ENCODE data around the gene SORD. TPM values are rescaled to one million over a fixed set of nuclear protein-coding genes. Genes with fewer than 3 reads are reported as not detected.
"Not testable (repeated sequence)": the region's sequence is repeated elsewhere in the genome, so short reads cannot be mapped to it uniquely, and the experiment has no call there.

The SORD gene
- total RNA-seq, 2 donors from 2014 or later: 197 to 593 TPM

GRCh38 chr15:44988184-44988869 is 34.7 kb upstream of the SORD start:
- H3K27me3 ChIP-seq (replicated peaks; ENCODE audit: insufficient read depth); H3K9me3 ChIP-seq; H3K4me1 ChIP-seq (replicated peaks); intact Hi-C loops (cut with DNase I); H3K36me3 ChIP-seq; H3K4me3 ChIP-seq; DNase-seq (ENCODE audit: low spot score): not testable (repeated sequence)
- WGBS: 62% methylated on average over 3 of the region's 3 CpGs
- H3K27ac ChIP-seq: peak overlapping the region; percentile 57 to 69
- peak; percentile 30 for TF ChIP-seq POLR2AphosphoS5 (IDR thresholded peaks at IDR 0.05)

GRCh38 chr15:44988870-44989219 is 34.1 kb upstream of the SORD start:
- H3K4me3 ChIP-seq; H3K27me3 ChIP-seq (replicated peaks; ENCODE audit: insufficient read depth); DNase-seq (ENCODE audit: low spot score); H3K36me3 ChIP-seq; H3K4me1 ChIP-seq (replicated peaks); H3K9me3 ChIP-seq; intact Hi-C loops (cut with DNase I): not testable (repeated sequence)
- WGBS: 93% methylated on average over 5 of the region's 5 CpGs
- peak overlapping the region; percentile 57 to 69 for H3K27ac ChIP-seq

- H3K36me3 ChIP-seq; DNase-seq (ENCODE audit: low spot score); H3K27ac ChIP-seq; H3K9me3 ChIP-seq; H3K27me3 ChIP-seq (replicated peaks; ENCODE audit: insufficient read depth); intact Hi-C loops (cut with DNase I); H3K4me3 ChIP-seq; H3K4me1 ChIP-seq (replicated peaks): not testable (repeated sequence)
- 68% methylated on average over 3 of the region's 3 CpGs for WGBS
Observed at GRCh38 chr15:44997632-44998031, 25.4 kb upstream of the SORD start.

GRCh38 chr15:44999105-44999504 is 23.9 kb upstream of the SORD start:
- Histone ChIP-seq H3K4me3 (no peak overlapping the region), H3K36me3 (no peaks in the 10 kb centered on the region), H3K27ac (no peak overlapping the region), H3K27me3 (replicated peaks; ENCODE audit: insufficient read depth) (no peaks in the 10 kb centered on the region), H3K9me3 (no peaks in the 10 kb centered on the region), H3K4me1 (replicated peaks) (no peaks in the 10 kb centered on the region)
- 80% methylated on average over 2 of the region's 2 CpGs for WGBS
- DNase-seq (ENCODE audit: low spot score): no peak
- intact Hi-C loops (cut with DNase I): no loop called here
- no peak for TF ChIP-seq POLR2A (IDR thresholded peaks at IDR 0.05)
- no peak for TF ChIP-seq CTCF (IDR thresholded peaks at IDR 0.05)
- no peak for TF ChIP-seq POLR2AphosphoS5 (IDR thresholded peaks at IDR 0.05)

- H3K4me3 ChIP-seq; H3K4me1 ChIP-seq (replicated peaks); H3K36me3 ChIP-seq; H3K9me3 ChIP-seq; H3K27me3 ChIP-seq (replicated peaks; ENCODE audit: insufficient read depth); intact Hi-C loops (cut with DNase I); DNase-seq (ENCODE audit: low spot score); H3K27ac ChIP-seq: not testable (repeated sequence)
- WGBS: 52% methylated on average over 1 of the region's 1 CpG
Observed at GRCh38 chr15:45001180-45001579, 21.8 kb upstream of the SORD start.

- H3K9me3 ChIP-seq; H3K4me1 ChIP-seq (replicated peaks); H3K36me3 ChIP-seq; intact Hi-C loops (cut with DNase I); H3K27me3 ChIP-seq (replicated peaks; ENCODE audit: insufficient read depth); DNase-seq (ENCODE audit: low spot score); H3K27ac ChIP-seq; H3K4me3 ChIP-seq: not testable (repeated sequence)
- WGBS: 72% methylated on average over 2 of the region's 2 CpGs
Observed at GRCh38 chr15:45003731-45004410, 19.1 kb upstream of the SORD start.

GRCh38 chr15:45004590-45005175 is 18.3 kb upstream of the SORD start:
- intact Hi-C loops (cut with DNase I); DNase-seq (ENCODE audit: low spot score); H3K27me3 ChIP-seq (replicated peaks; ENCODE audit: insufficient read depth); H3K9me3 ChIP-seq; H3K36me3 ChIP-seq; H3K4me3 ChIP-seq; H3K4me1 ChIP-seq (replicated peaks); H3K27ac ChIP-seq: not testable (repeated sequence)
- 67% methylated on average over 5 of the region's 5 CpGs for WGBS

GRCh38 chr15:45009046-45009445 is 13.9 kb upstream of the SORD start:
- no peaks in the 10 kb centered on the region for H3K36me3 ChIP-seq
- no peak overlapping the region for H3K4me3 ChIP-seq
- intact Hi-C loops (cut with DNase I): no loop called here
- no peaks in the 10 kb centered on the region for H3K4me1 ChIP-seq (replicated peaks)
- 56% methylated on average over 2 of the region's 2 CpGs for WGBS
- DNase-seq (ENCODE audit: low spot score): no peak
- H3K9me3 ChIP-seq: no peaks in the 10 kb centered on the region
- no peak overlapping the region for H3K27ac ChIP-seq
- TF ChIP-seq CTCF (IDR thresholded peaks at IDR 0.05): no peak
- TF ChIP-seq POLR2AphosphoS5 (IDR thresholded peaks at IDR 0.05): no peak
- TF ChIP-seq POLR2A (IDR thresholded peaks at IDR 0.05): no peak
- no peaks in the 10 kb centered on the region for H3K27me3 ChIP-seq (replicated peaks; ENCODE audit: insufficient read depth)

- 100% methylated on average over 1 of the region's 1 CpG for WGBS
- H3K27me3 ChIP-seq (replicated peaks; ENCODE audit: insufficient read depth); H3K36me3 ChIP-seq; H3K27ac ChIP-seq; H3K9me3 ChIP-seq; H3K4me1 ChIP-seq (replicated peaks); DNase-seq (ENCODE audit: low spot score); H3K4me3 ChIP-seq; intact Hi-C loops (cut with DNase I): not testable (repeated sequence)
Observed at GRCh38 chr15:45015114-45015513, 7.9 kb upstream of the SORD start.

- H3K36me3 ChIP-seq; intact Hi-C loops (cut with DNase I); H3K4me3 ChIP-seq; DNase-seq (ENCODE audit: low spot score); H3K27me3 ChIP-seq (replicated peaks; ENCODE audit: insufficient read depth); H3K9me3 ChIP-seq; H3K27ac ChIP-seq; H3K4me1 ChIP-seq (replicated peaks): not testable (repeated sequence)
- WGBS: 71% methylated on average over 9 of the region's 9 CpGs
Observed at GRCh38 chr15:45020222-45020900, 2.6 kb upstream of the SORD start.
